RWPE2 (cell line): ENCODE data around the gene LMOD1.

Experiments used
- ATAC-seq: fragments of 200-7000 bp; cut with Tn5 transposase; 3 replicates; pipeline ENCODE4 v1.9.1; 2021; ENCODE audit warnings: low read depth
- DNase-seq: peaks from one replicate; pipeline ENCODE4 v3.0.0-alpha.2; 2020; ENCODE audit warnings: low spot score
- H3K27ac ChIP-seq: fragments of 450-650 bp; 2 replicates; pipeline ENCODE4 v1.5.1; 2017; ENCODE audit warnings: mild to moderate bottlenecking; ENCODE audit not compliant: poor library complexity, severe bottlenecking
- H3K27me3 ChIP-seq: fragments of 250-450 bp; sonication (Bioruptor Pico); 2 replicates; pipeline ENCODE4 v1.5.1; 2021; ENCODE audit warnings: mild to moderate bottlenecking, moderate library complexity; ENCODE audit not compliant: insufficient read depth, poor library complexity, severe bottlenecking
- H3K36me3 ChIP-seq: fragments of 250-450 bp; sonication (Bioruptor Pico); 2 replicates; pipeline ENCODE4 v1.5.1; 2020; ENCODE audit warnings: low read depth, mild to moderate bottlenecking, moderate library complexity
- H3K4me1 ChIP-seq: fragments of 250-450 bp; sonication (Bioruptor Pico); 2 replicates; pipeline ENCODE4 v1.5.1; 2021; ENCODE audit warnings: mild to moderate bottlenecking, moderate library complexity; ENCODE audit not compliant: insufficient read depth, poor library complexity, severe bottlenecking
- H3K4me3 ChIP-seq: fragments of 250-450 bp; sonication (Bioruptor Pico); 2 replicates; pipeline ENCODE4 v1.5.1; 2021; ENCODE audit warnings: mild to moderate bottlenecking, moderate library complexity; ENCODE audit not compliant: severe bottlenecking
- H3K9me3 ChIP-seq: fragments of 250-450 bp; sonication (Bioruptor Pico); 2 replicates; pipeline ENCODE4 v1.5.1; 2021; ENCODE audit warnings: mild to moderate bottlenecking, moderate library complexity; ENCODE audit not compliant: severe bottlenecking
- TF ChIP-seq, protein P1 (sequence below): fragments of 450-650 bp; IDR thresholded peaks from one replicate; pipeline ENCODE4 v1.5.1; 2017; ENCODE audit warnings: mild to moderate bottlenecking, moderate library complexity; ENCODE audit not compliant: poor library complexity, severe bottlenecking

The LMOD1 gene

DNA sequence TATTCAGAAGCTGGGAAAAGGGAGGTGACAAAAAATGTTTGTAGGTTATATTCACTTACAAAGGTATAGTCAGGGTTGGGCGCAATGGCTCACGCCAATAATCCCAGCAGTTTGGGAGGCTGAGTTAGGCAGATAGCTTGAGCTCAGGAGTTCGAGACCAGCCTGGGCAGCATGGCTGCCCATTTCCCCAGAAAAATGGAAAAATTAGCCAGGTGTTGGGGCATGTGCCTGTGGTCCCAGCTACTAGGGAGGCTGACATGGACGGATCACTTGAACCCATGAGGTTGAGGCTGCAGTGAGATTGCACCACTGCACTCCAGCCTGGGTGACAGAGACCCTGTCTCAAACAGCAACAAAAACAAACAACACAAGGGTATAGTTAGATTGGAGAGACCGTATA is 12.0 kb upstream of the LMOD1 start:
- Histone ChIP-seq H3K36me3 (peaks cover 69% of the 10 kb centered on the region), H3K4me3 (no peak overlapping the region), H3K27ac (no peak overlapping the region), H3K9me3 (no peaks in the 10 kb centered on the region), H3K27me3 (no peaks in the 10 kb centered on the region), H3K4me1 (peaks cover 4% of the 10 kb centered on the region)
- no peak for ATAC-seq
- TF ChIP-seq, protein P1, sequence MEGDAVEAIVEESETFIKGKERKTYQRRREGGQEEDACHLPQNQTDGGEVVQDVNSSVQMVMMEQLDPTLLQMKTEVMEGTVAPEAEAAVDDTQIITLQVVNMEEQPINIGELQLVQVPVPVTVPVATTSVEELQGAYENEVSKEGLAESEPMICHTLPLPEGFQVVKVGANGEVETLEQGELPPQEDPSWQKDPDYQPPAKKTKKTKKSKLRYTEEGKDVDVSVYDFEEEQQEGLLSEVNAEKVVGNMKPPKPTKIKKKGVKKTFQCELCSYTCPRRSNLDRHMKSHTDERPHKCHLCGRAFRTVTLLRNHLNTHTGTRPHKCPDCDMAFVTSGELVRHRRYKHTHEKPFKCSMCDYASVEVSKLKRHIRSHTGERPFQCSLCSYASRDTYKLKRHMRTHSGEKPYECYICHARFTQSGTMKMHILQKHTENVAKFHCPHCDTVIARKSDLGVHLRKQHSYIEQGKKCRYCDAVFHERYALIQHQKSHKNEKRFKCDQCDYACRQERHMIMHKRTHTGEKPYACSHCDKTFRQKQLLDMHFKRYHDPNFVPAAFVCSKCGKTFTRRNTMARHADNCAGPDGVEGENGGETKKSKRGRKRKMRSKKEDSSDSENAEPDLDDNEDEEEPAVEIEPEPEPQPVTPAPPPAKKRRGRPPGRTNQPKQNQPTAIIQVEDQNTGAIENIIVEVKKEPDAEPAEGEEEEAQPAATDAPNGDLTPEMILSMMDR, result no peak
- no peak for DNase-seq

DNA sequence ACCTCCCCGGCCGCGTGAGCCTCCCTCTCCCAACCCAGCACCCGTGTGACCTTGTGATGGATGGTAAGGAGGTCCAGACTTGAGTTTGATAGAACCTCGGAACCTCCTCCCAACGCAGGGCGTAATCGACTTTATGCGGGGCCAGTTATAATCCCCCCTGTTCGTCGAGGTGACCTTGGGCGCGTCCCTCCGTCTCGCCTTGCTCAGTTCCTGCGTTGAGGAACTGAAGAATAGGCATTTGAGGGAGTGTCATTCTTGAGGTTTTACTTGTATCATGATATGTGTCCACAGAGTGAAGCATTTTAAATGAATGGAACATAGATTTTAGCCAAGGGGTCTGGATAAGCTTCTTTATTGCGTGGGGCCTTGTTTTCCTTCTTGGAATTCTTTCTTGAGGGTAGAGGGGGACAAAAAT is 9.4 kb upstream of the LMOD1 start:
- Histone ChIP-seq H3K4me3 (peak overlapping the region; percentile 93), H3K27me3 (no peaks in the 10 kb centered on the region), H3K4me1 (peaks cover 4% of the 10 kb centered on the region), H3K27ac (peak overlapping the region; percentile 44), H3K9me3 (no peaks in the 10 kb centered on the region), H3K36me3 (peaks cover 43% of the 10 kb centered on the region)
- ATAC-seq (peak; percentile 49), DNase-seq (no peak)
- TF ChIP-seq, protein P1, result no peak

DNA sequence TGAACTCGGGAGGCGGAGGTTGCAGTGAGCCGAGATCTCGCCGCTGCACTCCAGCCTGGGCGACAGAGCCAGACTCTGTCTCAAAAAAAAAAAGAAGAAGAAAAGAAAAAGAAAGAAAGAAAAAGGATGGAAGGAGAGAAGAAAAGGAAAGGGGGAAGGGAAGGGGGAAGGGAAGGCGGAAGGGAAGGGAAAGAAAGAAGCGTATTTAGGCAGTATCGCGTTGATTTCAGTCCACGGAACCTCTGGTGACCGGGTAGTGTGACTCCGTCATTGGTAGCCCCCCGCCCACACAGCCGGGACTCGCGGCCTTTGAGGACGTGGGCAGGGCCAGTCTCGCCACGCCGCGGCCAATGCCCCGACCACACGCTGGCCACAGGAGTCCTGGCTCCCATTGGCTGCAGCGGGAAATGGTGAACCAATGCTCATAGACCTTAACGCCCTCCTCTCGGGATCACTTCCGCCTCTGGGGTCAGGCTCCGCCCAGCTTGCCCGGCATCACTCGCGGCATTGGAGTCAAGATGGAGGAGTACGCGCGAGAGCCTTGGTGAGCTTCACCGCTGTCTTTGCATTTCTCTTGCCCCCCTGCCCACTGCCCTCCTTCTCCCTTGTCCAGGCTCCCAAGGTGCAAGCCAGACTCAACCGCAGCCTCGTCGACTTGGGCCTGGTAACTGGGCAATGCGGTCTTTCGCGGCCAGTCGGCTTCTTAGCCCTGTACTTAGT is 8.8 kb upstream of the LMOD1 start, which contains the start of gene TIMM17A:
TSS of gene TIMM17A (plus strand) at position 495 of the 720 bp plus-strand sequence. CDS start at position 519, 24 bp downstream.
- Histone ChIP-seq H3K27ac (peak within 1 kb of the TSS; percentile 44), H3K36me3 (peaks cover 39% of the 10 kb centered on the region), H3K4me3 (peak within 1 kb of the TSS; percentile 93), H3K4me1 (peaks cover 4% of the 10 kb centered on the region), H3K27me3 (no peaks in the 10 kb centered on the region), H3K9me3 (no peaks in the 10 kb centered on the region)
- TF ChIP-seq, protein P1, result no peak
- DNase-seq (peak; percentile 96), ATAC-seq (peak; percentile 100)

DNA sequence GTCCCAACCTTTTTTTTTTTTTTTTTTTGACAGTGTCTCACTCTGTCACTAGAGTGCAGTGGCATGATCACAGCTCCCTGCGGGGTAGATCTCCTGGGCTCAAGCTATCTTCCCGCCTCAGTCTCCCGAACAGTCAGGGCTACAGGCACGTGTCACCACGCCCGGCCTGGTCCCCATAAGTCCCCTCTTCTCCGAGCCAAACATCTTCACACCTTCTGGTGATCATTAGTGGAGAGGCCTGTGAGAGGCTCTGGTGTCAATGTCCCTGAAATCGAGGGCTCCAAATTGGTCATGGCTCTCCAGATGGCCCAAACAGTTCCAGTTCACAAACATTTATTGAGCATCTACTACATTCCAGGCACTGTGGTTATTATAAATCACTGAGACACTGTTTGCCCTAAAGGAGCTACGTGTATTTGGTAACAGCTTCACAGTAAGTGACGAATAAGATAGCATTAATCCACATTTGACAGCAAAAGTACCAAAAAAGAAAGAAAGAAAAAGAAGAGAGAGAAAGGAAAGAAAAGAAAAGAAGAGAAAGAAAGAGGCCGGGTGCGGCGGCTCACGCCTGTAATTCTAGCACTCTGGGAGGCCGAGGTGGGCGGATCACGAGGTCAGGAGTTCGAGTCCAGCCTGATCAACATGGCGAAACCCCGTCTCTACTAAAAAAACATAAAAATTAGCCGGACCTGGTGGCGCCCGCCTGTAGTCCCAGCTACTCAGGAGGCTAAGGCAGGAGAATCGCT is 8.1 kb upstream of the LMOD1 start:
- Histone ChIP-seq H3K36me3 (peaks cover 31% of the 10 kb centered on the region), H3K4me3 (peak overlapping the region; percentile 93), H3K4me1 (peaks cover 4% of the 10 kb centered on the region), H3K27ac (peak overlapping the region; percentile 44), H3K27me3 (no peaks in the 10 kb centered on the region), H3K9me3 (no peaks in the 10 kb centered on the region)
- DNase-seq, result no peak
- TF ChIP-seq, protein P1, result no peak
- ATAC-seq, result no peak

DNA sequence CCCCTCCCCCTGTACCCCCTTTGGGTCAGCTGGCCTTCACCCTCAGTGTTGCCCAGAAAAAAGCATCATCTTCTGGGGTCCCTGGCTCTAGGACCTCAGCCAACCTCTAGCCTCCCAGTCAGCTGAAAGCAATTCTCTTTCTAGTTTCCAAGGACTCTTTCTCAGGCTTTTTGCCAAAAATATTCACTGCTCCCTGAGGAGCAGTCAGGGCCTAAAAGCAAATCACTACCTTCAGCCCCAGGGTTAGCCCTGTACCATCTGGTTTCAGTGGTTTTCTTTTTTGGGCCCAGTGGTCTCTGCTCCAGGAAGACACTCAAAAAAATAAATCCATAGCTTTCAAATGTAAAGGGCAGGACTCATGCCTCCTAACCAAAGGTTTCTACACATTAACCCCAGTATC is 3.1 kb upstream of the LMOD1 start:
- no peak for ATAC-seq
- no peaks in the 10 kb centered on the region for H3K4me1 ChIP-seq
- H3K4me3 ChIP-seq, result no peak overlapping the region
- H3K36me3 ChIP-seq, result no peaks in the 10 kb centered on the region
- H3K27ac ChIP-seq, result no peak overlapping the region
- H3K27me3 ChIP-seq, result peaks cover 18% of the 10 kb centered on the region
- DNase-seq, result no peak
- TF ChIP-seq, protein P1, result no peak
- H3K9me3 ChIP-seq, result no peaks in the 10 kb centered on the region
